K562 (cell line): ENCODE results near the gene ADD2. TPM values are rescaled to one million over a fixed set of nuclear protein-coding genes. Genes with fewer than 3 reads are reported as not detected.

Experiments used
- KLF10 ChIP-seq: fragments of 250-450 bp; sonication (Bioruptor Pico); IDR thresholded peaks from 2 replicates; pipeline ENCODE4 v1.6.1; 2021; ENCODE audit warnings: matching md5 sums
- ZNF274 ChIP-seq: IDR thresholded peaks from 2 replicates; pipeline ENCODE4 v1.6.1; 2011; ENCODE audit warnings: low read depth, mild to moderate bottlenecking, low read length, moderate library complexity, borderline replicate concordance
- polyA plus RNA-seq, 8 experiments: library from polyadenylated mRNA; depleted of rRNA in 4 of 8; stranded (reverse) in 5 of 8; unstranded in 3 of 8; fragments of >200 nt; fragmentation: Nextera tagmentation in 2 of 8; fragmentation: Illumina TruSeq in 1 of 8; extraction: Ambion mirVana in 2 of 8; extraction: Trizol in 1 of 8; gene quantifications; 2 replicates each; pipeline versions ENCODE4 v1.2.1 to v1.2.3, GENCODE V29; 2011 to 2014; ENCODE audit warnings: inconsistent platforms in 1 of 8, missing spikeins in 1 of 8
- total RNA-seq, 7 experiments: library from RNA; depleted of rRNA in 6 of 7; stranded (reverse); fragments of >200 nt in 6 of 7; fragmentation: Illumina TruSeq in 2 of 7; extraction: Trizol in 2 of 7; gene quantifications; 2 replicates each; pipeline versions ENCODE4 v1.2.1 to v1.2.3, GENCODE V29; 2011 to 2021; ENCODE audit warnings: low replicate concordance in 1 of 7
- TF ChIP-seq, protein P1 (sequence below): sonication (generic); formaldehyde crosslinking; IDR thresholded peaks from 2 replicates; pipeline ENCODE4 v1.8.0; 2023; ENCODE audit warnings: missing genetic modification reagents, mild to moderate bottlenecking, borderline replicate concordance

ADD2 gene
- total and polyA plus RNA-seq, 9 of the 15 experiments (the other 6 are each of a cell fraction or from before 2014, with no cell fraction given) = 3.5 to 63.0 (median 36.2) TPM

DNA sequence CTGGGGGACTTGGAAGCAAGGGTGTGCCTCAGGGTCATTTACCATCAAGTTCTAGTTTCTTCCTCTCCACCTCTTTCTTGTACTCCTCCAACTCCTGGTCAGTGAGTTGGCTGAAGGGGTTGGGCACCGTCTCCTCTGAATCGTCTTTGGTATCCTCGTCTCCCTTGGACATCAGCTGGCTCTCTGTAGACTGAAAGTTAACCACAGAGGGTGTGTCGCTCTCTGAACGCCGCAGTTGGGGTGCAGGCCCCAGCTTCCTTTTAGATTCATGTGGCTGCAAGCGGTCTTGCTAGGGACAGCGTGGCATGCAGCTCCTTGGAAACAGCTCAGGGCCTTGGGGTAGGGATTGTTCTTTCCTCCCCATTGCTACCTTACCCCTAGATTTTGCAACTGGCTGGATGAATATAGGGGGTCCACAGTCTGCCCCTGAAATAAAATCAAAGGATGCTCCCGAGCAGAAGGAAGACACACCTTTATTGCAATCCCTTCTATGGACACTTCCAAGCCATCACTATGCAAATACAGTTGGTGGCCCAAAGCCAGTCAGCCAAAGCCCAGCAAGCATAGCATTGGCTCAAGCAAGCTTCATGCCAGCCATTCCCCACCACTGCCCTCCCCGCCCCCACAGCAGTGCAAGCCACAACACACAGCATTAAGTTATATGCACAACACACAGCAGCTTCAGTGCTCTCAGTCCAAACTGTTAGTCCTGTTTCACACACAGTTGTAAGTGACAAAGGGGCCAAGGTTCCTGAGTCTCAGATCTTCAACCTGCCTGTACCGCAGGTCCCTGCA lies 93.2 kb downstream of the ADD2 start (continued):
- TF ChIP-seq, protein P1, sequence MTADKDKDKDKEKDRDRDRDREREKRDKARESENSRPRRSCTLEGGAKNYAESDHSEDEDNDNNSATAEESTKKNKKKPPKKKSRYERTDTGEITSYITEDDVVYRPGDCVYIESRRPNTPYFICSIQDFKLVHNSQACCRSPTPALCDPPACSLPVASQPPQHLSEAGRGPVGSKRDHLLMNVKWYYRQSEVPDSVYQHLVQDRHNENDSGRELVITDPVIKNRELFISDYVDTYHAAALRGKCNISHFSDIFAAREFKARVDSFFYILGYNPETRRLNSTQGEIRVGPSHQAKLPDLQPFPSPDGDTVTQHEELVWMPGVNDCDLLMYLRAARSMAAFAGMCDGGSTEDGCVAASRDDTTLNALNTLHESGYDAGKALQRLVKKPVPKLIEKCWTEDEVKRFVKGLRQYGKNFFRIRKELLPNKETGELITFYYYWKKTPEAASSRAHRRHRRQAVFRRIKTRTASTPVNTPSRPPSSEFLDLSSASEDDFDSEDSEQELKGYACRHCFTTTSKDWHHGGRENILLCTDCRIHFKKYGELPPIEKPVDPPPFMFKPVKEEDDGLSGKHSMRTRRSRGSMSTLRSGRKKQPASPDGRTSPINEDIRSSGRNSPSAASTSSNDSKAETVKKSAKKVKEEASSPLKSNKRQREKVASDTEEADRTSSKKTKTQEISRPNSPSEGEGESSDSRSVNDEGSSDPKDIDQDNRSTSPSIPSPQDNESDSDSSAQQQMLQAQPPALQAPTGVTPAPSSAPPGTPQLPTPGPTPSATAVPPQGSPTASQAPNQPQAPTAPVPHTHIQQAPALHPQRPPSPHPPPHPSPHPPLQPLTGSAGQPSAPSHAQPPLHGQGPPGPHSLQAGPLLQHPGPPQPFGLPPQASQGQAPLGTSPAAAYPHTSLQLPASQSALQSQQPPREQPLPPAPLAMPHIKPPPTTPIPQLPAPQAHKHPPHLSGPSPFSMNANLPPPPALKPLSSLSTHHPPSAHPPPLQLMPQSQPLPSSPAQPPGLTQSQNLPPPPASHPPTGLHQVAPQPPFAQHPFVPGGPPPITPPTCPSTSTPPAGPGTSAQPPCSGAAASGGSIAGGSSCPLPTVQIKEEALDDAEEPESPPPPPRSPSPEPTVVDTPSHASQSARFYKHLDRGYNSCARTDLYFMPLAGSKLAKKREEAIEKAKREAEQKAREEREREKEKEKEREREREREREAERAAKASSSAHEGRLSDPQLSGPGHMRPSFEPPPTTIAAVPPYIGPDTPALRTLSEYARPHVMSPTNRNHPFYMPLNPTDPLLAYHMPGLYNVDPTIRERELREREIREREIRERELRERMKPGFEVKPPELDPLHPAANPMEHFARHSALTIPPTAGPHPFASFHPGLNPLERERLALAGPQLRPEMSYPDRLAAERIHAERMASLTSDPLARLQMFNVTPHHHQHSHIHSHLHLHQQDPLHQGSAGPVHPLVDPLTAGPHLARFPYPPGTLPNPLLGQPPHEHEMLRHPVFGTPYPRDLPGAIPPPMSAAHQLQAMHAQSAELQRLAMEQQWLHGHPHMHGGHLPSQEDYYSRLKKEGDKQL (CRISPR knock-in tag) = no peak
- TF ChIP-seq KLF10 (CRISPR knock-in tag) (no peak), ZNF274 (no peak)
